Stimulated activated CD8-positive, alpha-beta memory T cell treated with anti-CD3 and anti-CD28 coated beads, Interleukin-2, amount 100 ng/mL, for 48 hours (primary cell): ENCODE results near the gene GNAT2.
"Not testable (repeated sequence)": the region's sequence is repeated elsewhere in the genome, so short reads cannot be mapped to it uniquely, and the experiment has no call there.

Experiments used
- DNase-seq, 2 donors: peaks; one replicate each; pipeline ENCODE4 v3.0.0-alpha.2; 2020; ENCODE audit warnings: low read depth in 2 of 2

Gene GNAT2

GRCh38 chr1:109619576-109620400, at the start of gene GNAT2, which contains the start of gene AMPD2:
Gene GNAT2, minus strand, starts transcription at chr1:109619616. Its CDS starts 6,746 bp downstream, at chr1:109612870.
Gene AMPD2, plus strand, starts transcription at chr1:109619837. Its CDS starts 1,339 bp downstream, at chr1:109621176.
- DNase-seq = peak; percentile 66 to 70

- no peak for DNase-seq
Observed at GRCh38 chr1:109668123-109668775, 48.8 kb upstream of the GNAT2 start.

- peak; percentile 74 to 76 for DNase-seq
Observed at GRCh38 chr1:109667452-109668122, 48.2 kb upstream of the GNAT2 start, which contains the start of gene GSTM2. Gene GSTM2, plus strand, starts transcription at chr1:109668057. Its CDS starts 59 bp downstream, at chr1:109668116.

- no peak for DNase-seq
Observed at GRCh38 chr1:109664671-109665070, 45.3 kb upstream of the GNAT2 start.

- no peak for DNase-seq
Observed at GRCh38 chr1:109661391-109661790, 42.0 kb upstream of the GNAT2 start.

GRCh38 chr1:109660691-109661026, 41.2 kb upstream of the GNAT2 start:
- not testable (repeated sequence) for DNase-seq

GRCh38 chr1:109659997-109660690, 40.7 kb upstream of the GNAT2 start:
- no peak for DNase-seq

GRCh38 chr1:109659145-109659544, 39.7 kb upstream of the GNAT2 start:
- DNase-seq = no peak

- DNase-seq = no peak
Observed at GRCh38 chr1:109658533-109659042, 39.2 kb upstream of the GNAT2 start.

- no peak for DNase-seq
Observed at GRCh38 chr1:109657970-109658369, 38.6 kb upstream of the GNAT2 start.

GRCh38 chr1:109657395-109657794, 38.0 kb upstream of the GNAT2 start:
- DNase-seq = no peak

GRCh38 chr1:109655615-109656519, 36.5 kb upstream of the GNAT2 start, which contains the start of gene GSTM4:
Gene GSTM4, plus strand, starts transcription at chr1:109656099. Its CDS starts 291 bp downstream, at chr1:109656390.
- peak; percentile 64 to 76 for DNase-seq

- no peak for DNase-seq
Observed at GRCh38 chr1:109654519-109654918, 35.1 kb upstream of the GNAT2 start.

- DNase-seq = no peak
Observed at GRCh38 chr1:109653306-109653705, 33.9 kb upstream of the GNAT2 start.

GRCh38 chr1:109652402-109652801, 33.0 kb upstream of the GNAT2 start:
- DNase-seq = no peak

- DNase-seq = no peak
Observed at GRCh38 chr1:109650609-109651008, 31.2 kb upstream of the GNAT2 start.

- no peak for DNase-seq
Observed at GRCh38 chr1:109649491-109649914, 30.1 kb upstream of the GNAT2 start.

GRCh38 chr1:109644670-109645069, 25.3 kb upstream of the GNAT2 start:
- no peak for DNase-seq

GRCh38 chr1:109643385-109644230, 24.2 kb upstream of the GNAT2 start:
- peak; percentile 84 to 85 for DNase-seq
